Suprapubic skin (tissue), 4 donors: ENCODE results near the gene MFAP4. TPM values are rescaled to one million over a fixed set of nuclear protein-coding genes. Genes with fewer than 3 reads are reported as not detected.

Experiments used
- DNase-seq, 2 donors: peaks; one replicate each; pipeline ENCODE4 v3.0.0-alpha.2; 2019; ENCODE audit warnings: low spot score in 2 of 2
- H3K27ac ChIP-seq: fragments of 200-600 bp; sonication (generic); one replicate; pipeline ENCODE4 v1.5.1; 2019
- H3K27me3 ChIP-seq: fragments of 200-600 bp; sonication (generic); one replicate; pipeline ENCODE4 v1.5.1; 2019
- H3K36me3 ChIP-seq: fragments of 200-600 bp; sonication (generic); one replicate; pipeline ENCODE4 v1.5.1; 2019
- H3K4me1 ChIP-seq: fragments of 200-600 bp; sonication (generic); one replicate; pipeline ENCODE4 v1.5.1; 2019
- H3K4me3 ChIP-seq: fragments of 200-600 bp; sonication (generic); one replicate; pipeline ENCODE4 v1.5.1; 2019; ENCODE audit warnings: mild to moderate bottlenecking
- H3K9me3 ChIP-seq: fragments of 200-600 bp; sonication (generic); one replicate; pipeline ENCODE4 v1.5.1; 2019
- EP300 ChIP-seq: sonication (generic); formaldehyde crosslinking; IDR thresholded peaks from one replicate; pipeline ENCODE4 v1.6.1; 2017; ENCODE audit warnings: antibody characterized with exemption
- POLR2A ChIP-seq, 2 donors: fragments of 450-650 bp; IDR thresholded peaks; one replicate each; pipeline ENCODE4 v1.6.1; 2017; ENCODE audit warnings: antibody characterized with exemption in 2 of 2, mild to moderate bottlenecking in 2 of 2, moderate library complexity in 2 of 2
- POLR2AphosphoS5 ChIP-seq, 3 donors: sonication (generic); formaldehyde crosslinking; IDR thresholded peaks; one replicate each; pipeline ENCODE4 v1.6.1; 2017; ENCODE audit warnings: antibody characterized with exemption in 3 of 3
- WGBS: methylation state at CpG from one replicate; pipeline ENCODE4 v1.1.5; 2018; 5-methylcytosine and 5-hydroxymethylcytosine counted together
- total RNA-seq, 4 donors: library from RNA; depleted of rRNA; stranded (reverse); fragments of >200 nt; gene quantifications; one replicate each; pipeline ENCODE4 v1.1.0, GENCODE V29; 2016
- TF ChIP-seq, protein P1 (sequence below), 2 donors: fragments of 200-600 bp in 1 of 2; fragments of 450-650 bp in 1 of 2; sonication (generic) in 1 of 2; IDR thresholded peaks; one replicate each; pipeline ENCODE4 v1.5.1; 2016 to 2019; ENCODE audit warnings: antibody characterized with exemption in 2 of 2, mild to moderate bottlenecking in 1 of 2, moderate library complexity in 1 of 2

The MFAP4 gene
- total RNA-seq, 4 donors from 2014 or later = 14.9 to 27.8 (median 24.9) TPM

DNA sequence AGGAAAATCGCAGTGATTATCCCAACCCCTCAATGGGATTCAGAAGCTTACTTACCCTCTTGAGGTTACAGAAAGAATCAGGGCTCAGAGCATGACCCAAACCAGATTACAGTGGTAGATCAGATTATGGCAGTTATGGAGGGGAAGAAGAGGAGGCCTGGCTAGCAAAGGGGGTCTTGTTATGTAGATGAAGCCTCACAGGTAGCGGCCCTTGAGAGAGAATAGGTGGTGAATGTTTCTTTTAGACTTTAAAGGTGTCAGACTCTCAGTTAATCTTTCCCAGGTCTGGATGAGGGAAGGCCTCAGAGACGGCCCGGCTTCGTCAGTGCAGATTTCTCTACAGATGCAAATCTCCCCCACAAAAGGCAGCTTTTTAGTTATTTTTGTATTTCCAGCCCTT lies 39.6 kb upstream of the MFAP4 start:
- WGBS = 93% methylated on average over 5 of the region's 5 CpGs
- Histone ChIP-seq H3K4me1 (peaks cover 9% of the 10 kb centered on the region), H3K27me3 (no peaks in the 10 kb centered on the region), H3K36me3 (no peaks in the 10 kb centered on the region), H3K27ac (no peak overlapping the region), H3K4me3 (no peak overlapping the region), H3K9me3 (no peaks in the 10 kb centered on the region)
- DNase-seq = no peak
- no peak for TF ChIP-seq POLR2AphosphoS5 (IDR thresholded peaks at IDR 0.05)

DNA sequence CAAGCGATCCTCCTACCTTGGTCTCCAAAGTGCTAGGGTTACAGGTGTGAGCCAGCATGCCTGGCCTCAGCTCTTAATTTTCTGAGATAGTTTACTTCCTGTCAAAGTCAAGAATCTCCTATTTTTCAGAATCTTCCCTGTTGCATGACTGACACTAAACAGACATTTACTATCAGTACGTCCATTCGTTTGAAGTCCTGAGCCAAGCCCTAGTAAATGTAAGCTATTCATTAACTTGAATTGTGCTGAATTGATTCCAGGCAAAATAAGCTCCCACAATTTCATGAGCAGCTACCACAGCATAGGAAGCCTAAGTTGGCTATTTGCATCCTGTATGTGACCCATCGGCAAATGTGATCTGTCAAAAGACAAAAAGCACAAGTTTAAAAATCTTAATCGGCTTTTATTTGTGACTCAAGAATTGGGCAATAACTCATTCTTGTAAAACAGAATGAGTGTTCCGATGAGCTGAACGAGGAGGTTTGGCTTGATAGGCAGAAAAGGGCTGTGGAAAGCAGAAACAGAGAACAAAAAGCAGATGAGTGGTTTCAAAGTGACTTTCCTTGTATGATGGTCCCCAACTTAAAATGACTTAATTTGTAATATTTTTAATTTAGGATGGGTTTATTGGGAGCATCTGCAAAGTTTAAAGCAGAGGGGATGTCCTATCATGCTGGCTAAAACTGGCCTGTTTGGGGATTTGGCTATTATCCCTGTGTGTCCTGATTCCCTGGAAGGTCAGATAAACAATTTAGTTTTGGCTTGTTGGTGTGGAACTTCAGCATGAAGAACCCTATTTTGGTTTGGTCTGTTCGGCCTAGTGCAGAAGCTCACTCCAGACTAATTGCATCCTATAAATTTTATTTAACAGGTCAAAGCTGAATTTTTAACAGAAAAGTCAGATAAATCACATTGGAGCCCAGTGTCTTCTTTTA lies 38.2 kb upstream of the MFAP4 start:
- WGBS = 71% methylated on average over 8 of the region's 8 CpGs
- Histone ChIP-seq H3K9me3 (no peaks in the 10 kb centered on the region), H3K4me1 (peaks cover 9% of the 10 kb centered on the region), H3K27me3 (no peaks in the 10 kb centered on the region), H3K27ac (no peak overlapping the region), H3K36me3 (no peaks in the 10 kb centered on the region), H3K4me3 (no peak overlapping the region)
- peak in 1 of 2 donors; percentile 23 for DNase-seq
- TF ChIP-seq, protein P1, sequence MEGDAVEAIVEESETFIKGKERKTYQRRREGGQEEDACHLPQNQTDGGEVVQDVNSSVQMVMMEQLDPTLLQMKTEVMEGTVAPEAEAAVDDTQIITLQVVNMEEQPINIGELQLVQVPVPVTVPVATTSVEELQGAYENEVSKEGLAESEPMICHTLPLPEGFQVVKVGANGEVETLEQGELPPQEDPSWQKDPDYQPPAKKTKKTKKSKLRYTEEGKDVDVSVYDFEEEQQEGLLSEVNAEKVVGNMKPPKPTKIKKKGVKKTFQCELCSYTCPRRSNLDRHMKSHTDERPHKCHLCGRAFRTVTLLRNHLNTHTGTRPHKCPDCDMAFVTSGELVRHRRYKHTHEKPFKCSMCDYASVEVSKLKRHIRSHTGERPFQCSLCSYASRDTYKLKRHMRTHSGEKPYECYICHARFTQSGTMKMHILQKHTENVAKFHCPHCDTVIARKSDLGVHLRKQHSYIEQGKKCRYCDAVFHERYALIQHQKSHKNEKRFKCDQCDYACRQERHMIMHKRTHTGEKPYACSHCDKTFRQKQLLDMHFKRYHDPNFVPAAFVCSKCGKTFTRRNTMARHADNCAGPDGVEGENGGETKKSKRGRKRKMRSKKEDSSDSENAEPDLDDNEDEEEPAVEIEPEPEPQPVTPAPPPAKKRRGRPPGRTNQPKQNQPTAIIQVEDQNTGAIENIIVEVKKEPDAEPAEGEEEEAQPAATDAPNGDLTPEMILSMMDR (IDR thresholded peaks at IDR 0.05) = no peak
- TF ChIP-seq EP300 = no peak
- no peak for TF ChIP-seq POLR2A (IDR thresholded peaks at IDR 0.05)

DNA sequence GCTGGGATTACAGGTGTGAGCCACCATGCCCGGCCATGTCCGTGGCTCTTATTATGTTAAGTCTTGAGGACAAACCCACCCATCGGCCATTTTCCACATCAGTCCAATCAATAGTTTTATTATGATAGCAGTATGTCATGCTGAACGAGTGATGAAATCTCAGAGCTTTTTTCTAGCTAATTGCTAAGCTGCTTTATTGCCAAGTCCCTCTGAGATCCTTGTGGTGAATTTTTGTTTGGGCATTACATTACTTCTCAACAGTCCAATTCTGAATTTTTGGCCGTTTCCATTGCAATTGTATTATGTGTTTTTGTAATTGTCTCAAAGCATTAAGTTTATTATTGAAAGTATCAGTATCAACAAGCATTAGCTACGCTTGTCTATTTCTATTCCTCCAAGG lies 34.9 kb upstream of the MFAP4 start:
- no peaks in the 10 kb centered on the region for H3K27me3 ChIP-seq
- H3K27ac ChIP-seq = no peak overlapping the region
- H3K9me3 ChIP-seq = no peaks in the 10 kb centered on the region
- TF ChIP-seq EP300 = no peak
- TF ChIP-seq POLR2A (IDR thresholded peaks at IDR 0.05) = no peak
- TF ChIP-seq POLR2AphosphoS5 (IDR thresholded peaks at IDR 0.05) = no peak
- TF ChIP-seq, protein P1 (IDR thresholded peaks at IDR 0.05) = no peak
- no peaks in the 10 kb centered on the region for H3K36me3 ChIP-seq
- H3K4me3 ChIP-seq = no peak overlapping the region
- H3K4me1 ChIP-seq = peaks cover 22% of the 10 kb centered on the region
- no peak for DNase-seq
- 78% methylated on average over 6 of the region's 6 CpGs for WGBS

GRCh38 chr17:19421219-19421618 lies 34.2 kb upstream of the MFAP4 start:
- no peak for TF ChIP-seq EP300
- peaks cover 22% of the 10 kb centered on the region for H3K4me1 ChIP-seq
- no peak for DNase-seq
- 69% methylated on average over 4 of the region's 4 CpGs for WGBS
- H3K27me3 ChIP-seq = no peaks in the 10 kb centered on the region
- H3K36me3 ChIP-seq = no peaks in the 10 kb centered on the region
- H3K9me3 ChIP-seq = no peaks in the 10 kb centered on the region
- no peak overlapping the region for H3K4me3 ChIP-seq
- H3K27ac ChIP-seq = no peak overlapping the region

DNA sequence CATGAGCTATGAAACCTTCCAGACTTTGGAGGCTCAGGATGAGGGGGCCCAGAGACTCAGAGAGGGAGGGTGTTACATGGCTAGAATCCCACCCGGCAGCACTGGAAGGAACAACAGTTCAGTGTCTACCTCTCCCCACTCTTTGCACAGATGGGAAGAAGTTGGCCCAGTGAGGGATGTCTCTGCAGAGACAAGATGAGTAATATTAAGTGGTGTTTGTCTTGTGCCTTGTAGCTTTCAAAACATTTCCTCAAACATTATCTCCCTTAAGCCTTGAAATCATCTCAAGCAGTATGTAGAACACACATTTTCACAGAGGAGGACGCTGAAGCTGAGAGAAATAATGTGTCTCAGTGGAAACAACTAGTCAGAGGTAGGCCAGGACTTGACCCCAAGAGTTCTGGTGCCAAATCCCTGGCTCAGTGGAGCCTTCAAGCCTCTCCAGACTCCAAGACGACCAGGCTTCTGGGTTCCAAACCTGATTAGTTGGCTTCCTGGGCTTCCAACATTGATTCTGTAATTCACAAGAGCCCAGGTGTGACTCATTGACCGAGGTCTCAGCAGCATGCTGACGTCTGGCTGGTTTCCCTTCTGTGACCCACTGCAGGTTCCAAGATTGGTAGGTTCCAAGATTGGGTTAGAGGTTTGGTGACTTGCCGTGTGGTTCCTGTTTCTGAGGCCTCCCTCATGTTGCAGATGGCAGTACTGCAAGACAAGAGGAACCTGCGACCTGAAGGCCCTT lies 31.4 kb upstream of the MFAP4 start:
- TF ChIP-seq, protein P1 (IDR thresholded peaks at IDR 0.05) = peak in 1 of 2 donors; percentile 10
- no peak for TF ChIP-seq POLR2AphosphoS5 (IDR thresholded peaks at IDR 0.05)
- 72% methylated on average over 6 of the region's 7 CpGs for WGBS
- Histone ChIP-seq H3K4me3 (no peak overlapping the region), H3K36me3 (no peaks in the 10 kb centered on the region), H3K4me1 (peaks cover 13% of the 10 kb centered on the region), H3K27me3 (no peaks in the 10 kb centered on the region), H3K9me3 (no peaks in the 10 kb centered on the region), H3K27ac (no peak overlapping the region)
- no peak for DNase-seq

DNA sequence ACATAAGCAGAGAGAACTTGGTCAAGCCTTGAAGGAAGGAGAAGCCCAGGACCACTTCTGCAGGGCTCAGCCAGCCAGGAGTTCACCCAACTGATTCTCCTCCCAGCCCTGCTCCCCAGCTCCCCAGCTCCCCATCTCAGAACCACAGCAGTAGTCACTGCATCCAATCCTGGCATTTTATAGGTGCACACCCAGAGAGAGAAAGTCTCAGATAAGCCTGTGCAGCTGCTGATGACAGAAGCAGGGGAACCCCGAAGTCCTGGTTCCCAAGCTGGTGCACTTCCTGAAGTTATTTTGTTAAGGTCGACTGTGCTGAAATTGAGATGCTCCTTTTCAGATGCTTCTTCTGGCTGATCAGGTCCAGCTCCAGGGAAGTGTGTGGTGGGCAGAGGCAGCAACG lies 30.6 kb upstream of the MFAP4 start:
- no peak for DNase-seq
- 38% methylated on average over 3 of the region's 3 CpGs for WGBS

More for the DNA sequence above, 30.6 kb upstream of the MFAP4 start:
- no peaks in the 10 kb centered on the region for H3K9me3 ChIP-seq
- H3K36me3 ChIP-seq = no peaks in the 10 kb centered on the region
- H3K4me1 ChIP-seq = peaks cover 13% of the 10 kb centered on the region
- TF ChIP-seq POLR2AphosphoS5 (IDR thresholded peaks at IDR 0.05) (no peak), EP300 (no peak), POLR2A (IDR thresholded peaks at IDR 0.05) (no peak)
- TF ChIP-seq, protein P1 (IDR thresholded peaks at IDR 0.05) = no peak
- no peak overlapping the region for H3K4me3 ChIP-seq
- H3K27me3 ChIP-seq = no peaks in the 10 kb centered on the region
- no peak overlapping the region for H3K27ac ChIP-seq
